ENCODE results near the gene UBE2O.

UBE2O gene

GRCh38 chr17:76385892-76386786 lies 66.8 kb downstream of the UBE2O start:
- peak in 1 of 2 experiments; percentile 64 for DNase-seq

- DNase-seq = no peak
Observed at GRCh38 chr17:76384987-76385891, 67.7 kb downstream of the UBE2O start.

- peak in 1 of 2 experiments; percentile 59 for DNase-seq
Observed at GRCh38 chr17:76384222-76384986, 68.5 kb downstream of the UBE2O start, which contains the start of gene SPHK1. Gene SPHK1, plus strand, starts transcription at chr17:76384609. Its CDS starts 1,036 bp downstream, at chr17:76385645.

- no peak for DNase-seq
Observed at GRCh38 chr17:76383546-76384221, 69.3 kb downstream of the UBE2O start.

- DNase-seq = no peak
Observed at GRCh38 chr17:76382803-76383545, 70.0 kb downstream of the UBE2O start.

GRCh38 chr17:76382351-76382802 lies 70.6 kb downstream of the UBE2O start:
- no peak for DNase-seq

- no peak for DNase-seq
Observed at GRCh38 chr17:76381633-76382350, 71.2 kb downstream of the UBE2O start.

- DNase-seq = no peak
Observed at GRCh38 chr17:76379646-76380376, 73.1 kb downstream of the UBE2O start.

- DNase-seq = no peak
Observed at GRCh38 chr17:76379275-76379641, 73.7 kb downstream of the UBE2O start.

- DNase-seq = no peak
Observed at GRCh38 chr17:76378548-76379274, 74.2 kb downstream of the UBE2O start.

GRCh38 chr17:76376318-76377133 lies 76.4 kb downstream of the UBE2O start:
- no peak for DNase-seq

GRCh38 chr17:76371656-76372628 lies 81.0 kb downstream of the UBE2O start:
- DNase-seq = no peak

GRCh38 chr17:76370261-76370993 lies 82.5 kb downstream of the UBE2O start:
- no peak for DNase-seq

GRCh38 chr17:76369804-76370203 lies 83.1 kb downstream of the UBE2O start:
- no peak for DNase-seq

GRCh38 chr17:76369379-76369778 lies 83.6 kb downstream of the UBE2O start:
- DNase-seq = no peak

GRCh38 chr17:76368545-76368944 lies 84.4 kb downstream of the UBE2O start:
- DNase-seq = no peak
